ENCODE measurements around the gene CTNNA3.
"Not testable (repeated sequence)": the region's sequence is repeated elsewhere in the genome, so short reads cannot be mapped to it uniquely, and the experiment has no call there.

The CTNNA3 gene

GRCh38 chr10:67492317-67493019 lies 203.5 kb downstream of the CTNNA3 start:
- no peak for DNase-seq

GRCh38 chr10:67487906-67488619 lies 207.9 kb downstream of the CTNNA3 start:
- DNase-seq: no peak

- DNase-seq: no peak
Measured at GRCh38 chr10:67487199-67487598, 208.8 kb downstream of the CTNNA3 start.

- DNase-seq: no peak
Measured at GRCh38 chr10:67477868-67478267, 218.1 kb downstream of the CTNNA3 start.

GRCh38 chr10:67476201-67476600 lies 219.8 kb downstream of the CTNNA3 start:
- DNase-seq: no peak

- no peak for DNase-seq
Measured at GRCh38 chr10:67473850-67474633, 222.0 kb downstream of the CTNNA3 start.

- DNase-seq: no peak
Measured at GRCh38 chr10:67471022-67471421, 225.0 kb downstream of the CTNNA3 start.

GRCh38 chr10:67464278-67464677 lies 231.7 kb downstream of the CTNNA3 start:
- DNase-seq: no peak

GRCh38 chr10:67452892-67453291 lies 243.1 kb downstream of the CTNNA3 start:
- no peak for DNase-seq

- no peak for DNase-seq
Measured at GRCh38 chr10:67438605-67439304, 257.2 kb downstream of the CTNNA3 start.

GRCh38 chr10:67433276-67433675 lies 262.7 kb downstream of the CTNNA3 start:
- DNase-seq: no peak

- DNase-seq: no peak
Measured at GRCh38 chr10:67402620-67403019, 293.4 kb downstream of the CTNNA3 start.

GRCh38 chr10:67401711-67402110 lies 294.3 kb downstream of the CTNNA3 start:
- DNase-seq: no peak

- DNase-seq: not testable (repeated sequence)
Measured at GRCh38 chr10:67386841-67387533, 309.0 kb downstream of the CTNNA3 start.

GRCh38 chr10:67386260-67386659 lies 309.7 kb downstream of the CTNNA3 start:
- no peak for DNase-seq

GRCh38 chr10:67385566-67385965 lies 310.4 kb downstream of the CTNNA3 start:
- peak; percentile 20 for DNase-seq

GRCh38 chr10:67385089-67385488 lies 310.9 kb downstream of the CTNNA3 start:
- DNase-seq: no peak

GRCh38 chr10:67331121-67331910 lies 364.7 kb downstream of the CTNNA3 start:
- DNase-seq: no peak

GRCh38 chr10:67327626-67328535 lies 368.1 kb downstream of the CTNNA3 start:
- no peak for DNase-seq

- no peak for DNase-seq
Measured at GRCh38 chr10:67319976-67320375, 376.0 kb downstream of the CTNNA3 start.

All from femur (tissue), 1 donor.